Measurements from ENCODE around the gene LCN6.

DNA sequence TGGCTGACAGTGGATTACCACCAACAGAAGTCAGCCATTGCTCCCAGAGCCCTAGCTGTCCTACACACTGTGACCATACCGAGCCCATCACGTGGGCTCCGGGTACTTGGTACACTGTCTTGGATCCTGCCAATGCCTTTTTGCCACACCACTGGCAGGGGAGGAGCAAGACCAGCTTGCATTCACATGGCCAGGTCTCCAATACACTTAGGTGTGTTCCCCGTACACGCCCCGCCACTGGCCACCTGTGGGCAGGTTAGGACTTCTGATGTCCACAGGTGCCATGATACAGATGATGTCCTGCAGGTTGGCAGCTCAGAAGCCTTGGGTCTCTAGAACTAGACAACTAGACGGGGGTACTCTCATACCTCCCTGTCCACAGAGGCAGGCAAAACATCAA is 41.3 kb downstream of the LCN6 start:
- TF ChIP-seq, protein P1, sequence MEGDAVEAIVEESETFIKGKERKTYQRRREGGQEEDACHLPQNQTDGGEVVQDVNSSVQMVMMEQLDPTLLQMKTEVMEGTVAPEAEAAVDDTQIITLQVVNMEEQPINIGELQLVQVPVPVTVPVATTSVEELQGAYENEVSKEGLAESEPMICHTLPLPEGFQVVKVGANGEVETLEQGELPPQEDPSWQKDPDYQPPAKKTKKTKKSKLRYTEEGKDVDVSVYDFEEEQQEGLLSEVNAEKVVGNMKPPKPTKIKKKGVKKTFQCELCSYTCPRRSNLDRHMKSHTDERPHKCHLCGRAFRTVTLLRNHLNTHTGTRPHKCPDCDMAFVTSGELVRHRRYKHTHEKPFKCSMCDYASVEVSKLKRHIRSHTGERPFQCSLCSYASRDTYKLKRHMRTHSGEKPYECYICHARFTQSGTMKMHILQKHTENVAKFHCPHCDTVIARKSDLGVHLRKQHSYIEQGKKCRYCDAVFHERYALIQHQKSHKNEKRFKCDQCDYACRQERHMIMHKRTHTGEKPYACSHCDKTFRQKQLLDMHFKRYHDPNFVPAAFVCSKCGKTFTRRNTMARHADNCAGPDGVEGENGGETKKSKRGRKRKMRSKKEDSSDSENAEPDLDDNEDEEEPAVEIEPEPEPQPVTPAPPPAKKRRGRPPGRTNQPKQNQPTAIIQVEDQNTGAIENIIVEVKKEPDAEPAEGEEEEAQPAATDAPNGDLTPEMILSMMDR (conservative IDR thresholded peaks at IDR 0.05 in 1 of 2, IDR thresholded peaks at IDR 0.05 in 1 of 2; ENCODE audit: extremely low read depth in 1 of 2, insufficient read depth in 1 of 2, low read depth in 1 of 2, low read length in 2 of 2): no peak
- no peak for TF ChIP-seq EZH2 (IDR thresholded peaks at IDR 0.05; ENCODE audit: borderline replicate concordance, low read length)
